UCSD-AML1 (cell line): ENCODE results near the gene MYO6.

Experiments
- DNase-seq: peaks from one replicate; lab custom pipeline; 2025; ENCODE audit not compliant: unreplicated experiment; lab: John Stamatoyannopoulos, UW

Gene MYO6

GRCh38 chr6:75940564-75940963 lies 191.5 kb downstream of the MYO6 start:
- DNase-seq = no peak

- DNase-seq = no peak
These were observed 192.5 kb downstream of the MYO6 start for GRCh38 chr6:75941509-75941908.

GRCh38 chr6:75943381-75943780 lies 194.3 kb downstream of the MYO6 start:
- no peak for DNase-seq

GRCh38 chr6:75946146-75946831 lies 197.2 kb downstream of the MYO6 start:
- DNase-seq = no peak

GRCh38 chr6:75947935-75948334 lies 198.9 kb downstream of the MYO6 start:
- no peak for DNase-seq

- no peak for DNase-seq
These were observed 203.1 kb downstream of the MYO6 start for GRCh38 chr6:75952128-75952527.

GRCh38 chr6:75963569-75963968 lies 214.5 kb downstream of the MYO6 start:
- no peak for DNase-seq

- DNase-seq = no peak
These were observed 219.1 kb downstream of the MYO6 start for GRCh38 chr6:75968143-75968542.
